Thoracic aorta (tissue), 2 donors: ENCODE results near the gene VPS16. TPM values are rescaled to one million over a fixed set of nuclear protein-coding genes. Genes with fewer than 3 reads are reported as not detected.

ENCODE experiments used
- ATAC-seq: fragments of 150-250 bp; one replicate; pipeline ENCODE4 v1.8.0; 2017; ENCODE audit warnings: low read depth; ENCODE audit not compliant: insufficient number of reproducible peaks, low FRiP score
- DNase-seq: peaks from one replicate; pipeline ENCODE4 v3.0.0-alpha.2; 2020; ENCODE audit warnings: low spot score
- H3K27ac ChIP-seq, 2 donors: fragments of 200-600 bp; sonication (generic); 1 replicate in 1 of 2; 2 replicates in 1 of 2; pipeline ENCODE4 v1.5.1; 2016; ENCODE audit warnings: mild to moderate bottlenecking in 2 of 2, moderate library complexity in 2 of 2
- H3K27me3 ChIP-seq: fragments of 200-600 bp; sonication (generic); replicated peaks from 2 replicates; pipeline ENCODE4 v1.6.0; 2016; ENCODE audit warnings: mild to moderate bottlenecking; ENCODE audit not compliant: insufficient read depth
- H3K36me3 ChIP-seq: fragments of 200-600 bp; sonication (generic); one replicate; pipeline ENCODE4 v1.5.1; 2016
- H3K4me1 ChIP-seq, 2 donors: fragments of 200-600 bp; sonication (generic); 1 replicate in 1 of 2; 2 replicates in 1 of 2; pipeline versions ENCODE4 v1.5.1 to v1.6.0; 2016; ENCODE audit warnings: low read depth in 2 of 2, mild to moderate bottlenecking in 1 of 2; ENCODE audit not compliant: control insufficient read depth in 1 of 2
- H3K4me3 ChIP-seq: fragments of 200-600 bp; sonication (generic); 2 replicates; pipeline ENCODE4 v1.5.1; 2016; ENCODE audit warnings: mild to moderate bottlenecking
- H3K9me3 ChIP-seq: fragments of 200-600 bp; sonication (generic); 2 replicates; pipeline ENCODE4 v1.5.1; 2016
- CTCF ChIP-seq: fragments of 200-600 bp; sonication (generic); IDR thresholded peaks from one replicate; pipeline ENCODE4 v1.5.1; 2019; ENCODE audit warnings: antibody characterized with exemption
- total RNA-seq, 2 donors: library from RNA; depleted of rRNA; stranded (reverse); fragments of >200 nt; gene quantifications; one replicate each; pipeline versions ENCODE4 v1.1.0 to v1.2.3, GENCODE V29; 2016

VPS16 gene
- total RNA-seq, 2 donors from 2014 or later = 21.8 to 24.2 TPM

GRCh38 chr20:2865630-2866029, 25.1 kb downstream of the VPS16 start:
- ATAC-seq (no peak), DNase-seq (no peak)
- no peaks in the 10 kb centered on the region for H3K9me3 ChIP-seq
- peaks cover 35% of the 10 kb centered on the region for H3K36me3 ChIP-seq
- no peak overlapping the region for H3K27ac ChIP-seq
- TF ChIP-seq CTCF = no peak
- no peak overlapping the region for H3K4me3 ChIP-seq
- H3K27me3 ChIP-seq = no peaks in the 10 kb centered on the region
- peaks cover 0 to 2% of the 10 kb centered on the region in 2 donors for H3K4me1 ChIP-seq

- Histone ChIP-seq H3K27me3 (no peaks in the 10 kb centered on the region), H3K27ac (no peak overlapping the region), H3K4me3 (no peak overlapping the region), H3K9me3 (no peaks in the 10 kb centered on the region), H3K36me3 (peaks cover 29% of the 10 kb centered on the region), H3K4me1 (peaks cover 0 to 3% of the 10 kb centered on the region in 2 donors)
- DNase-seq = no peak
- TF ChIP-seq CTCF = no peak
- ATAC-seq = no peak
These were observed 25.7 kb downstream of the VPS16 start for GRCh38 chr20:2866236-2866635.

GRCh38 chr20:2867081-2867864, 26.7 kb downstream of the VPS16 start:
- peaks cover 26% of the 10 kb centered on the region for H3K36me3 ChIP-seq
- no peak for DNase-seq
- H3K4me1 ChIP-seq = peaks cover 3 to 9% of the 10 kb centered on the region in 2 donors
- ATAC-seq = no peak
- no peaks in the 10 kb centered on the region for H3K9me3 ChIP-seq
- no peak overlapping the region for H3K27ac ChIP-seq
- TF ChIP-seq CTCF = no peak
- H3K27me3 ChIP-seq = no peaks in the 10 kb centered on the region
- no peak overlapping the region for H3K4me3 ChIP-seq

GRCh38 chr20:2869381-2869780, 28.8 kb downstream of the VPS16 start:
- no peak for ATAC-seq
- Histone ChIP-seq H3K36me3 (peaks cover 14% of the 10 kb centered on the region), H3K9me3 (no peaks in the 10 kb centered on the region), H3K4me3 (no peak overlapping the region), H3K27me3 (no peaks in the 10 kb centered on the region), H3K27ac (no peak overlapping the region), H3K4me1 (peaks cover 5 to 20% of the 10 kb centered on the region in 2 donors)
- no peak for TF ChIP-seq CTCF
- no peak for DNase-seq

- H3K4me3 ChIP-seq = no peak overlapping the region
- H3K36me3 ChIP-seq = peaks cover 2% of the 10 kb centered on the region
- H3K27ac ChIP-seq = no peak overlapping the region
- no peaks in the 10 kb centered on the region for H3K27me3 ChIP-seq
- H3K9me3 ChIP-seq = no peaks in the 10 kb centered on the region
- peaks cover 11 to 37% of the 10 kb centered on the region in 2 donors for H3K4me1 ChIP-seq
- no peak for DNase-seq
- TF ChIP-seq CTCF = no peak
- ATAC-seq = no peak
These were observed 30.5 kb downstream of the VPS16 start for GRCh38 chr20:2871111-2871465.
